ENCODE data around the gene SMIM22. TPM values are rescaled to one million over a fixed set of nuclear protein-coding genes. Genes with fewer than 3 reads are reported as not detected.

Gene SMIM22
- total RNA-seq, 1 experiment from 2014 or later, result 3.3 TPM

GRCh38 chr16:4802659-4803287 is 7.6 kb downstream of the SMIM22 start (continued):
- TF ChIP-seq ZBTB33 (IDR thresholded peaks at IDR 0.05; ENCODE audit: extremely low read depth, insufficient replicate concordance, low read length), result no peak

- peak overlapping the region; percentile 76 for H3K9ac ChIP-seq (ENCODE audit: low read length)
Observed at GRCh38 chr16:4803401-4803844, 8.3 kb downstream of the SMIM22 start.

More at GRCh38 chr16:4803401-4803844, 8.3 kb downstream of the SMIM22 start:
- Histone ChIP-seq H3K27ac (ENCODE audit: low read depth, low read length) (peak overlapping the region; percentile 89; the same call in 1 of the 2 replicates), H3K27me3 (ENCODE audit: insufficient read depth, low read length) (no peaks in the 10 kb centered on the region), H3K36me3 (ENCODE audit: control insufficient read depth in 1 of 2, insufficient read depth in 2 of 2, low read length in 2 of 2) (peaks cover 14 to 18% of the 10 kb centered on the region in 2 experiments; a peak in 3 of 4 replicates), H3K4me3 (replicated peaks in 1 of 2; ENCODE audit: low read depth in 1 of 2, low read length in 2 of 2) (peak overlapping the region; percentile 60 to 62), H4K20me1 (ENCODE audit: insufficient read depth) (no peaks in the 10 kb centered on the region), H3K9me2 (ENCODE audit: insufficient read depth) (no peaks in the 10 kb centered on the region), H3K9me3 (ENCODE audit: control insufficient read depth in 1 of 2, insufficient read depth in 1 of 2, low read depth in 1 of 2, low read length in 2 of 2) (no peaks in the 10 kb centered on the region), H3K79me2 (ENCODE audit: insufficient read depth, low read length) (no peaks in the 10 kb centered on the region), H3K4me2 (ENCODE audit: low read length) (peak overlapping the region; percentile 97), H2AFZ (ENCODE audit: low read depth, low read length, poor library complexity, severe bottlenecking) (no peak overlapping the region), H3K4me1 (ENCODE audit: control insufficient read depth in 1 of 2, insufficient read depth in 2 of 2, low read length in 2 of 2) (peaks cover 13 to 20% of the 10 kb centered on the region in 2 experiments)
- POLR2A ChIA-PET, result interaction anchor here (0.6 to 1.6 kb wide), 4 partner anchors 11 to 141 kb away, joined by 3 to 6 read pairs (median 4); partner anchors contain the start of genes ANKS3 and DNAAF8
- ATAC-seq (no peak), DNase-seq (ENCODE audit: low read depth, low spot score) (no peak)
- BruUV-seq (replicated peaks), result no TSS peak
- CTCF ChIA-PET, result interaction anchor here (1.0 kb wide), 1 partner anchor 239 kb away, joined by 3 read pairs; no protein-coding TSS in a partner anchor
- RAD21 ChIA-PET (ENCODE audit: low non-redundant PET in 1 of 2, low total read pairs in 2 of 2, uncharacterized antibody in 2 of 2, unreplicated experiment in 2 of 2), result interaction anchor here (1.2 to 1.5 kb wide), 2 partner anchors 35 to 36 kb away, joined by 3 read pairs; partner anchors contain the start of gene ZNF500 (in 1 of the 2)
- TF ChIP-seq ATF3 (IDR thresholded peaks at IDR 0.05) (no peak), POLR2A (IDR thresholded peaks at IDR 0.05; ENCODE audit: borderline replicate concordance, extremely low read depth, insufficient read depth, insufficient read length) (no peak), FOSL1 (IDR thresholded peaks at IDR 0.05; ENCODE audit: low read depth) (no peak)
- intact Hi-C loops (cut with micrococcal nuclease), result no loop called here
